Osteocyte (in vitro differentiated cells): ENCODE results near the gene CIB4. TPM values are rescaled to one million over a fixed set of nuclear protein-coding genes. Genes with fewer than 3 reads are reported as not detected.

Experiments
- DNase-seq: peaks from one replicate; pipeline ENCODE4 v3.0.0; 2021; ENCODE audit warnings: mixed read lengths; ENCODE audit not compliant: unreplicated experiment; ENCODE audit errors: extremely low spot score
- H3K27ac Mint-ChIP-seq: one replicate; pipeline ENCODE4 v1.8.0; 2021; ENCODE audit warnings: mild to moderate bottlenecking, mixed read lengths; ENCODE audit not compliant: unreplicated experiment
- H3K27me3 Mint-ChIP-seq: one replicate; pipeline ENCODE4 v1.8.0; 2021; ENCODE audit warnings: mixed read lengths; ENCODE audit not compliant: unreplicated experiment
- H3K36me3 Mint-ChIP-seq: one replicate; pipeline ENCODE4 v1.8.0; 2021; ENCODE audit warnings: mixed read lengths; ENCODE audit not compliant: unreplicated experiment
- H3K4me1 Mint-ChIP-seq: one replicate; pipeline ENCODE4 v1.8.0; 2021; ENCODE audit warnings: mixed read lengths; ENCODE audit not compliant: unreplicated experiment
- H3K4me3 Mint-ChIP-seq: one replicate; pipeline ENCODE4 v1.8.0; 2021; ENCODE audit warnings: mild to moderate bottlenecking, moderate library complexity, mixed read lengths; ENCODE audit not compliant: unreplicated experiment
- H3K9me3 Mint-ChIP-seq: one replicate; pipeline ENCODE4 v1.8.0; 2021; ENCODE audit warnings: mixed read lengths; ENCODE audit not compliant: unreplicated experiment
- total RNA-seq: library from RNA; stranded (reverse); gene quantifications from 2 replicates; pipeline ENCODE4 v1.2.1, GENCODE V29; 2021
- TF ChIP-seq, protein P1 (sequence below): fragments of 200-600 bp; sonication (generic); IDR thresholded peaks from 2 replicates; pipeline ENCODE4 v1.5.0; 2021; ENCODE audit warnings: antibody characterized with exemption, mild to moderate bottlenecking, moderate library complexity

Gene CIB4
- total RNA-seq, 1 donor from 2014 or later: not detected

DNA sequence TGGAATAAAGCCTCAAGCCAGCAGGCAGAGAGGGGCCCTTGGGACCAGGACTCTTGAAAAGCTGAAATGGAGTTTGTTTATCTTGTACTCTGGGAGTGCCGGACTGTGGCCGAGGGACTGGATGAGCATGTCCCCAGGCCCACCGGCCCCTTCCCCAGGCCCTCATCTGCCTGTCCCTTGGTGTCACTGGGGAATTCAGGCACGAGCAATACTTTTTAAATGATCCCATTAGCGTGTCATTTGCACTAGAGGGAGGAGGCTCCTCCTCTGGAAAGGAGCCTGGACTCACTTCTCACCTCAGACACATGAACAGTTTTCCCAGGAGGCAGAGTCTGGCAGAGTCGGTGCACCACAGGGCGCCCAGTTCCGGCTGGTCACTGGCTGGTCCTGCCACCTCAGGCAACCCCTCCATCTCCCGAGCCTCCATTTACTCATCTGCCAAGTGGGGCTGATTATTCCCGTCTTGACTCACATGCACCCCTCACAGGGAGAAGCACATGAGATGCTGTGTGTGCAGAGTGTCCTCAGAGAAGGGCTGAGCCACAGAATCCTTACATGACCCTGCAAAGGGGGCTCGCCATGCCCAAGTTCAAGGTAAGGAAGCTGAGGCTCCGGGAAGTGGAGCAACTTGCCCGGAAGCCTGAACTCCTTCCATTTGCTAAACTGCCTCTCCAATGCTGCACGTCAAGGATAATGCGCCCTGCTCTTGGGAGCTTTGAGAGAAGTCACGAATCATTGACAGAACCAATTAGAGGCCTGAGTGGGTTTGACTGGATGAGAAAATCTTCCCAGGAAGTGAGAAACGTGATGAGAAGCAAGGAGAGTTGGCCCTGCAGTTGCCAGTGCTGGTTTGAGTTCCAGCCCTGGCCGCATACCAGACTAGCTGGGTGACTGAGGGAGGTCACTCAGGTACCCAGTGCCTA is 26.7 kb downstream of the CIB4 start:
- Mint-ChIP-seq H3K27me3 (peaks cover 55% of the 10 kb centered on the region), H3K4me3 (no peak overlapping the region), H3K4me1 (peaks cover 38% of the 10 kb centered on the region), H3K27ac (peak overlapping the region; percentile 66), H3K9me3 (no peaks in the 10 kb centered on the region), H3K36me3 (no peaks in the 10 kb centered on the region)
- TF ChIP-seq, protein P1, sequence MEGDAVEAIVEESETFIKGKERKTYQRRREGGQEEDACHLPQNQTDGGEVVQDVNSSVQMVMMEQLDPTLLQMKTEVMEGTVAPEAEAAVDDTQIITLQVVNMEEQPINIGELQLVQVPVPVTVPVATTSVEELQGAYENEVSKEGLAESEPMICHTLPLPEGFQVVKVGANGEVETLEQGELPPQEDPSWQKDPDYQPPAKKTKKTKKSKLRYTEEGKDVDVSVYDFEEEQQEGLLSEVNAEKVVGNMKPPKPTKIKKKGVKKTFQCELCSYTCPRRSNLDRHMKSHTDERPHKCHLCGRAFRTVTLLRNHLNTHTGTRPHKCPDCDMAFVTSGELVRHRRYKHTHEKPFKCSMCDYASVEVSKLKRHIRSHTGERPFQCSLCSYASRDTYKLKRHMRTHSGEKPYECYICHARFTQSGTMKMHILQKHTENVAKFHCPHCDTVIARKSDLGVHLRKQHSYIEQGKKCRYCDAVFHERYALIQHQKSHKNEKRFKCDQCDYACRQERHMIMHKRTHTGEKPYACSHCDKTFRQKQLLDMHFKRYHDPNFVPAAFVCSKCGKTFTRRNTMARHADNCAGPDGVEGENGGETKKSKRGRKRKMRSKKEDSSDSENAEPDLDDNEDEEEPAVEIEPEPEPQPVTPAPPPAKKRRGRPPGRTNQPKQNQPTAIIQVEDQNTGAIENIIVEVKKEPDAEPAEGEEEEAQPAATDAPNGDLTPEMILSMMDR: no peak
- peak; percentile 81 for DNase-seq

DNA sequence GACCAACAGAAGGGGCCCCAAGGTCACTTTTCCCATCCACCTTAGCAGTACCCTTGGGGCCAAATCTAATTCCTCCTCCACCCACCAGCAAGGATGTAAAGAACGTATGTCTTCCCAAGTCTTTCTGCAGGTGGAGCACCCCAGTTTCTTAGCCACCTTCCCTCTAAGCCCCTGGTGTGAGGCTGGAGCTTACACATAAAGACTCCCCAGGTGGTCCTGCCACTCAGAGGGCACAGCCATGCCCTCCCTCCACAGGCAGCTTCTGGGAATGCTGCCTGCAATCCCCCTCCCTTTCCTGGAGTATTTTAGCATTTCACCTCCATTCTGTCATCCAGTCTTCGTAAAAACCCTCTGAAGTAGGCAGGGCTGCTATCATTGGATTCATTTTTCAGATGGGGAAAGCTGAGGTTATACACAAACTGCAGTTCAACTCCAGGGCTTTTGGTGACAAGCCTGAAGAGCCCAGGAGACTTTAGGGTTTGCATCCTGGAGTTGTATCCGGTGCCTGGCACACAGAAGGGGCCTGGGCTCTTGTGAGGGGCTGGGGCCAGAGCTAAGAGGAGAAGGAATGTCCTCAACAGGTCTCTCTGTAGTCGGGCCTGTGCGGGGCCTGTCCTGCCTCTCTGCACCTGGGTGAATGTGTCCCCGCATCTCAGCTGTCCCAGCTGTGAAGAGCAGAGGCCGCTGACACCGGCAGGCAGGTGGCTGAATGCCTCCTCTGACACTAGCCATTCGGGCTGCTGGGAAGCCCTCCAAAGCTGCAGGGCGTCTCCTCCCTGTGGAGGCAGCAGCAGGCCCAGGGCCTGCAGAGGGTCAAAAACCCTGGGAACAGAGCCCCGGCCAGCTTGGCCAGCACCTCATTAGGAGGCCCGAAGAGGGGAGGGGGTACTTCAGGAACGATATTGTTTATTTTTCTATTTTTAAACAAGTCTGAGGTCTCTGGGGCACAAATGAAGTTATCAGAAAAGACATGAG is 27.6 kb downstream of the CIB4 start:
- H3K9me3 Mint-ChIP-seq: no peaks in the 10 kb centered on the region
- H3K4me3 Mint-ChIP-seq: no peak overlapping the region
- peak; percentile 78 for DNase-seq
- H3K27me3 Mint-ChIP-seq: peaks cover 56% of the 10 kb centered on the region
- peak overlapping the region; percentile 66 for H3K27ac Mint-ChIP-seq
- peaks cover 38% of the 10 kb centered on the region for H3K4me1 Mint-ChIP-seq
- no peaks in the 10 kb centered on the region for H3K36me3 Mint-ChIP-seq
- TF ChIP-seq, protein P1: no peak

DNA sequence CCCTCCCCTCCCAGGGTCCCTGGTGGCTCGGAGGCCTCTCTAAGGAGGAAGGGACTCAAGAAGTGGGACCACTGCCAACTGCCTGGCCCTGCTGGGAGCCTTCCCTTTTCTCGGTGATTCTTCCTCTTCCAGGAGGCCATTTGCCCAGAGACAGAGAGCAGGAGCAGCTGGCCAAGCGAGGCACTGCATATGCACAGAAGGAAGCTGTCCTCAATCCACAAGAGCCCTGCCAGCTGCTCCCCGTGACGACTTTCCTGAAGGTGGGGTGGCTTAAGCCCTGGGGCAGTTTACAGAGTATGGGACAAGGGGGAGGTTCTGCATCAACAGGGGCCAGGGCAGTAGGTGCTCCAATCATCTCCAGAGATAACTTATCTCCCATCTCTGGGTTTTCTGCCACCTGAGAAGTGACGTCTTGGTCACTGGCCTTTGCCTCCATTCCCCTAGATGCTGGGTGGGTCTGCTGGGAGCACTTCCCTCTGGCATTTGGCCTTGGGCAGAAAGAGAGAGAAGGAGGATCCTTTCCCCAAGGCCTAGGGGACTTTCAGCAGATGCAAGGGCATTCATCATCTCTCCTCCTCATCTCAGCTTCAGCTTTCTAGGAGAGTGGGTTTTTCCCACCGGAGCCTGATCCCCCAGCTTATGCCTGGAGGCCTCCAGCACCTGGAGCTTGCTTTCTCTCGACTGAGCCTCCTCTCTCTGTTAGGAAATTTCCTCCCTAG is 28.5 kb downstream of the CIB4 start:
- Mint-ChIP-seq H3K27ac (no peak overlapping the region), H3K4me3 (no peak overlapping the region), H3K9me3 (no peaks in the 10 kb centered on the region), H3K4me1 (peaks cover 38% of the 10 kb centered on the region), H3K36me3 (no peaks in the 10 kb centered on the region), H3K27me3 (peaks cover 51% of the 10 kb centered on the region)
- TF ChIP-seq, protein P1: no peak
- peak; percentile 64 for DNase-seq

DNA sequence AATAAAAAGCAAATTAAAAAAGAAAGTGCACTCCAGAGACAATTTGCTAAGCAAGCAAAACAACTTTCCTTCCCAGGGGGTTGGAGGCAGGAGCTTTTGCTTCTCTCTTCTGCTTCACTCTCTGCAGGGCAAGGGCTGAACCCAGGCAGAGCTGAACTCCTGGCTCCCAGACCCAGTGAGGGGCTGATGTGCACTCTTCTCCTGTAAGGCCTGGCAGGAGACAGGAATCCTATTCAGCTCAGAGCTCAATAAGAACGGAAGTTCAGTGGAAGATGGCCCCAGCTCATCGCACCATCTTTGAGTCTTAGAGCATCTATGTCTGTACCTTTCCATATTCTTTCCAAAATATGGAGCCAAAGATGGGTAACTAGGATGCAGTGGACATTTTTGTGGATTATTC is 29.1 kb downstream of the CIB4 start:
- Mint-ChIP-seq H3K4me3 (no peak overlapping the region), H3K27ac (no peak overlapping the region), H3K27me3 (peaks cover 47% of the 10 kb centered on the region), H3K9me3 (no peaks in the 10 kb centered on the region), H3K4me1 (peaks cover 37% of the 10 kb centered on the region), H3K36me3 (no peaks in the 10 kb centered on the region)
- TF ChIP-seq, protein P1: no peak
- peak; percentile 56 for DNase-seq
